HG03378 (cell line): Measurements from ENCODE around the gene SVEP1.
"Not testable (repeated sequence)": the region's sequence is repeated elsewhere in the genome, so short reads cannot be mapped to it uniquely, and the experiment has no call there.

Source experiments
- ATAC-seq: cut with Tn5 transposase; IDR thresholded peaks from one replicate; pipeline ENCODE4 v1.9.1; 2021; ENCODE audit warnings: mild to moderate bottlenecking, moderate library complexity; ENCODE audit not compliant: unreplicated experiment

Gene SVEP1

GRCh38 chr9:110451726-110452125 is 127.8 kb downstream of the SVEP1 start:
- no peak for ATAC-seq

DNA sequence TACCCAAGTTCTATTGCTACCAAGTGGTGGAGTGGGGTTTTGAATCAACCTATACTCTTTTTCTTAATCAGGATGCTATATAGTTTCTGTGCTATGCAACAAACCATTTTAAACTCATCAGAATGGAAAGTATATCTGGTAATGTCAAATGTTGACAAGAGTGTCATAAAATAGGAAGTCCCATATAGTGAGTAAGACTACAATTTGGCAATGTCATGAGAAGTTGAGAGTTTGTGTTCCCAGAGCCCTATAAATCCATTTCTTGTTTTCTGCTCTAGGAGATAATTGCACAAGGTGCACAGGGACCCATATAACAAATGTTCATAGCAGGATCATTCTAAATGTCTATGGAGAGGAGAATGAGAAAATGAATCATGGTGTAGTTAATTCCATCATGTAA is 132.1 kb downstream of the SVEP1 start:
- ATAC-seq: no peak

DNA sequence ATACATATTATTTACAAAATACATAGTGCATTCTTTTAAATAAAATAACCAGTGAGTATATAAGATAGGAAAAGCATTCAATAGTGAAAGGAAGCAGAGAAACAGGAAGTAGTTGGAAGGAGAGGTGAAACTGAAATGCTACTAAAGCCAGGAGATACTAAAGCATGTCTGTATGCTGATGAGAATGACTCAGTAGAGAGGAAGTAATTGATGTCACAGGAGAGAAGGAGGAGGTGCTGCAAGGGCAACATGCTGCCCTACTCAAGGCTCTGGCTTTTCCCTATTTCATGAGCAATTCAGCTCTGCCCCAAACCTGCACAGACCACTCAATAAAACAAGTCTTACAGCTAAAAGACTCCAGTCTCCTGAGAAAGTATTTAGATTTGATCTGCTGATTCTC is 133.4 kb downstream of the SVEP1 start:
- no peak for ATAC-seq

DNA sequence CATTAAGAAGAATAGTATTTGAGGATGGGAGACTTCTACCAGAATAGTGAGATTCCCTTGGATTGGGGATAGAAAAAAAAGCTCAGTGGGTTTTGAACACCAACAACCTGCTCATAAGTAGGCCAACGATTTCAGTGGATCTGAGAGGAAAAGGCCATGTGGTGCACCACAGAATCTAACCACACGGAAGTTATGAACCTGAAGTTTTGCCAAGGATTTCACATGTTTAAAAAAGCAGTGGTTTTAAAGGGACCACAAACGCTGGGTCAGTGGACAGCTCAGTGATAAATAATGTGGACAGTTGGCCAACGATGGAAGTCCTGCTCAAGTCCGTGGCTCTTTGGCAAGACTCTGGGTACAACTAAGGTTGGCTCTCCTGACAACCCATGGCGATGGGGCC is 134.6 kb downstream of the SVEP1 start:
- no peak for ATAC-seq

DNA sequence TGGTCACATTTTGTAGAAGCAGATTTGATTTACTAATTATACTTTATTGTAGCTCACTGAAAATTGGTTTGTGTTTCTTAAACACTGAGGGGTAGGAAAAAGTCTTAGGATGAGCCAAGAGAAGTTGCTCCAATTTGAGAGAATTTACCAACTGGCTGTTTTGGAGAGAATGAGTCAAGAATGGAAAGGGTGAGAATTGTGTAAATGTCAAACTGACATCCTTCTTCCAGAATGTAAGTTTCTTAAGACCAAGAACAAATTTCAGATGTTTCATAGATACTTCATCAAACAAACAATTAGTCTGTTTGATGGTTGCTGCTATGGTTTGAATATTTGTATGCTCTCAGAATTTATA is 135.7 kb downstream of the SVEP1 start:
- no peak for ATAC-seq

- no peak for ATAC-seq
Measured at GRCh38 chr9:110443146-110443865, 136.2 kb downstream of the SVEP1 start.

DNA sequence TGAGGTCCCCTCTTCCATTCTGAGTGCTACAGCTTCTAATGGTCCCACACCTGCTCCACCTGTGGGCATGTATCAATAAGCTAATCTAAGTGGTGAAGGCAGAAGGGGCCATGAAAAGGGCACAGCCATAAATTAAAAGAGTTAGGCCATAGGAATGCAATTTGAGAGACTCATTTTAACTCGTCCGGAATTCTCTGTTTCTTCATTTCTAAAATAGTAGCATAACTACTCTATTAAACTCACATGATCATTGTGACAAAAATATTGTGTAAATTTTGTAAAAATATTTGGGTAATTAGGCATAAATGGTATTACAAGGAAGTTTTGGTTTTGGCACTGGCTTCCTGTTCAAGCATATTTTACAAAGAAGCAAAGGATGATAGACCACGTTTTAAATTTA is 138.7 kb downstream of the SVEP1 start:
- no peak for ATAC-seq

DNA sequence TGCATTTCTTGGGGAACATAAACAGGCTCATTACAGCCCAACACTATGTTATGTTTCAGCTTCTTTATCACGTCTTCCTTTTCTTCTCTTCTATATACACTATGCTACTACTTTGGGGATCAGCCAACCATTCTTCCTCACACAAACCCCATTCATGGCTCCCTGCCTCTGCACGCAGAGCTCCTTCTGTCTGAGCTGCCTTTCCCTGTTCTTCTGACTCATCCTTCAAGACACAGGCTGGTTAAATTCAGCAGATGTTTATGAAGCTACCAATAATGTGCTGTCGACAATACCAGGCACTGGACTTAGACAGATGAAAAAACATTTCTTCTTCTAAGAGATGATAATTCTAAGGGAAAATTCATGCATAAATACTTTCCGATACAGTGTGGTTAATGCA is 139.4 kb downstream of the SVEP1 start:
- no peak for ATAC-seq

DNA sequence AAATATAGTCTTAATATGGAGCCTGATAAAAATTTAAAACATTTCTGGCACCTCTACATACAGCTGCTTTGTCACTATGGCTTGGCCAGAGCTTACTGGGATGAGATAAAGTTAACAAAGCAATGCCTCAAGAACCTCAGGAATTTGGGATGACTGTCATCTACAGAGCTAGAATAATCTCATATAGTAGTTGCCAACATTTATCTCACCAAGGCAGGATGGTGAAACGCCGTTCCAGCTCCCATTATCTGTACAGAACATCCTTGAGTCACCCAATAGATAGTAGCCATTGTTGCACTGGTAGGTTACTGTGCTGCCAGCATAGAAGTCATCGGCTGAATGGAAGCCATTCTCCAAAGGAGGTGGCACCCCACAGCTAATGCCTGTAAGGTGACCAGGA is 147.3 kb downstream of the SVEP1 start:
- ATAC-seq: no peak

GRCh38 chr9:110429453-110429852 is 150.1 kb downstream of the SVEP1 start:
- ATAC-seq: no peak

- ATAC-seq: no peak
Measured at GRCh38 chr9:110427497-110428104, 151.9 kb downstream of the SVEP1 start.

DNA sequence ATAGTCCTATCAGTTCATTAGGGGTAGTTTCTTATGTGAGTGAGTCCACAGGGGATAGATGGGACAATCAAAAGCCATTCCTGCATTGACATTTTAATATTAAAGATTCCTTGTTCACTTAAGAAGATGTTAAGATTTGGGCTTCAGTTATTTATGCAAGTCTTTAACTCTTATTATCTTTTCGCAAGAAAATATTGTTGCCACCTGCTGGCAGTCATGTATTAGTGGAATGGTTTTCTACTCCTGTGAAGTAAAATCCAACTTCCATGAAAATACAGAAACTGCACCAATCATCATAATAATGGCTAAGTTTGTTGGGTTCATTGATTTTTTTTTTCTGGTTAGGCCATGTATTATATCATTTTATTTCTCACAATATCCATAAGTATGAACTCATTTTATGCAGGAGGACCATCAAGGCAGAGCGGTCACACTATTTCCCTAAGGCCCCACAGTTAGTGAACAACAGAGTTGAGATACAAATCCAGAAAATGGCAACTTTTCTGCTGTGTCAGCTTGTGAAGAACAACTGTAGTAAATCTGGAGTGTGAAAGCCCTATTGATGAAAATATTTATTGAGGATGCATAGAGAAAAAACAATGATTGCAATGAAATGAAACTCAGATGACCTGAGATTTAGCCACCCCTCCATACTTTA is 153.4 kb downstream of the SVEP1 start:
- no peak for ATAC-seq

DNA sequence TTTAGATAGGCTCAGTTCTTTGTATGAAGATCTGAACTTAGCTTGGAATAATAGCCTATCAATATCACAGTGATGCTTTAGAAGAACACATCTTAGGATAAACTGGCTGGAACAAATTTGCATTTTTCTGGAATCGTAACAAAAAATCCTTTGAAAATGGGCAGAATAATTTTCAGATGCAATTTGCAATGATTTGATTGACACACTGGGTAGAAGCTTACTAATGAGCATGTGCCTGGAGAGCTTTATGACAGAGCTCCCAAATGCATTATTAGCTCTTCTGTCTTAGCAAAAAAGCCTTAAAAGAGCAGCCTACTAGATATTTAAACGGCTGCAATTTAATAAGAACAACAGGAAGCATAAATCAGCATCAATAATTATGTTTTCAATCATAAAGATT is 165.1 kb downstream of the SVEP1 start:
- no peak for ATAC-seq

- no peak for ATAC-seq
Measured at GRCh38 chr9:110410961-110411360, 168.6 kb downstream of the SVEP1 start.

DNA sequence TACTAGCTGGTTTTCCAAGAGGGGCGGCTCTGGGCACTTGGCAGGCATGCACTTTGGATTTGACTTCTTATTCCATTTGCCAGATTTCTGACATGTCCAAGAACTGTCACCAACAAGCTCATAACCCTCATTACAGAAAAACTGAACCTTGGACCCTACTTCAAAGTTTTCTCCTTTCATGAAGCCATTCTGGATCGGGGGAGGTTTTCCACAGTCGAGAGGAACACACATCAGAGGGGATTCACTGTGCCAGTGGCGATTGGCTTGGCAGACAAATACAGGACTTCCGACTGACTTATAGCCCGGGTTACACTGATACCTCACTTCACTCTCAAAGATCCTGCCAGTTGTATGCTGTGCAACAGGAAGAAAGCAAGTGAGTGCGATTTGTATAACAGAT is 170.9 kb downstream of the SVEP1 start:
- ATAC-seq: no peak

DNA sequence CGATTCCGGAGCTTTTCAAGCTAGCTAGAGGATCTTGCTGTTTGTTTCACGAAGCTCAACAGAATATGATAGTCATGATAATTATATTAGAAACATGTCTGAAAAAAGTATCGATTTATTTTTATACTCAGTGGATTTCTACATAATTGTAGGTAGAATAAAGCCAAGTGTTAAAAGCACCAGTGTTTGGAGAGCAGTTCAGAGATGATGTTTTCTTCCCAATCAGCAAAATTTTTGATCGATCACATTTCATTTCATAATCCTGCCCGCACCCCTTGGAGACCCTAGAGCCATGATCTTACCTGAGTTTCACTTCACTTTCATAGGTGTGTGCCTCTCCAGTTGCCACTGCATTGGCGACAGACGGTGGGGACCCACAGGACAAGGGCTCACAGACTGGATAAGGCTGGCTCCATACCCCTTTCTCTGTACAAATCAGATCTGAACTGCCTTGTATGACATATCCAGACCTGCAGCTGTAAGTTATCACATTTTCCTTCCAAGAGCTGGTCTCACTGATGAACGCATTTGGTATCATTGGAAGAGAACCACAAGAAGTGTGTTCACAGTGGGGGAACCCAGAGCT is 173.6 kb downstream of the SVEP1 start:
- no peak for ATAC-seq

- ATAC-seq: no peak
Measured at GRCh38 chr9:110404473-110404872, 175.1 kb downstream of the SVEP1 start.

DNA sequence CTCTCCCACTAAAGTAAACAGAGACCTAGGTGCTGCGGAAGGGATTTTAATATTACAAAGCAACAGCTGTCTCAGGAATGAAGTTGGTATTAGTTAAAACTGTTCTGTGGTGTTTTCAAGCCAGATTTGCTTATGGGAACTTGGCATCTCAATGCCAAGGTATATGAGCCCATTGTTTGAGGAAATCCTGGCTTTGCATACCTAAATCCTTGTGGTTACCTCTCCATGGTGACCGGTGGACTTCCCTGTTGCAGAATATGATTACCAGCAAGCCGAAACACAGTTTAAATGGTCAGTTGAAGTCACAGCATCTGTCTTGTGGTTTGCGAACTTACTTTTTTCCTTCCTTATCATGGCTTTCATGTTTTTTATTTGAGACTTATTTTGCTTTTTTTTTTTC is 179.6 kb downstream of the SVEP1 start:
- no peak for ATAC-seq

DNA sequence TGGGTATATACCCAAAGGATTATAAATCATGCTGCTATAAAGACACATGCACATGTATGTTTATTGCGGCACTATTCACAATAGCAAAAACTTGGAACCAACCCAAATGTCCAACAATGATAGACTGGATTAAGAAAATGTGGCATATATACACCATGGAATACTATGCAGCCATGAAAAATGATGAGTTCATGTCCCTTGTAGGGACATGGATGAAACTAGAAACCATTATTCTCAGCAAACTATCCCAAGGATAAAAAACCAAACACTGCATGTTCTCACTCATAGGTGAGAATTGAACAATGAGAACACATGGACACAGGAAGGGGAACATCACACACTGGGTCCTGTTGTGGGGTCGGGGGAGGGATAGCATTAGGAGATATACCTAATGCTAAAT is 180.5 kb downstream of the SVEP1 start:
- ATAC-seq: not testable (repeated sequence)

DNA sequence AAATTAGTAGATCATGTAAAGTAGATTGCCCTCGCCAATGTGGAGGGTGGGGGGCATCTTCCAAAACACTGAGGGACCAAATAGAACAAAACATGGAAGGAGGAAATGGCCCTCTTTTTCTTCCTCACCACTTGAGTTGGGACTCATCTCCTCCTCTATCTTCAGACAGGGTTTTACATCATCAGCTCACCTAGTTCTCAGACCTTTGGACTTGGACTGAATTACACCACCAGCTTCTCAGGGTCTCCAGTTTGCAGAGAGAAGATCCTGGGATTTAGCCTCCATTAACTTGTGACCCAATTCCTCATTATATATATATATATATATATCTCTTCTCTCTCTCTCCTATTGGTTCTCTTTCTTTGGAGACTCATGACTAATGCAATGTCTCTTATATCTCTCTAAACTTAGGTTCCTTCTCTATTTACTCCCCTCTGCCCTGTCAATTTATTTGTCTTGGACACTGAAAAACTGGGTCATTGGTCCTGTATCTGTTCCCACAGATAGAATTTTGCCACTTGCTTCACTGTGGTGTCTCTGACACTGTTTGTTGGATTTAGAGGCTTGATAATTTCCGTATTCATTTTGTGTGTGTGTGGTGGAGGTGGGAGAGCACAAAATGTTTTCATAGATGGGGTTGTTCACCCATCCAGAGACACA is 187.6 kb downstream of the SVEP1 start:
- ATAC-seq: no peak

DNA sequence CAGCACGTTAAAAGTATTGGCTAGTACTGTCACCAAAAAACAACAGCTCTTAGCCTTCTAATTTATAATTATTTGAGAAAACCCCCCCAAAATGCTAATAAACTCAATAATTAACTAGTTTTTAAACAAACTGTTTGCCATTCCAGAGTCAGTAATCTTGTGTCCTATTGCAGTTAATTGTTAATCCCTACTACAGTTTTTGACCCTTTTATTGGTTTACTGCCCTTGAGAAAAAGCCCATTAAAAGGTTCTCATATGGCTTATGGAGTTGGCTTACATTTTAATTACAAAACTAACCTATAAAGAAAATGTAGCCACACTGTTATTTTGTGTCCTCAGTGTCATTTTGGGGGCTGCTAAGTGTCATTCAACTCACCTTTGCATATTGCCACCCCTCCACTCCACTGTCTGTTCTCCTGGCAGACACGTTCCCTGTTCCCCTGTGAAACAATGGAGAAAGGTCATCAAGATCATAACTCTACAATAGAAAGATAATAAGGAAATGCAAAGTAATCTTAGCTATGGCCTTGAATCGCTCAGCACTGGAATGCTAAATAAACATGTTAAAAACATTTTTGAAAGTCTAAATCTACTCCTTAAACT is 190.3 kb downstream of the SVEP1 start:
- ATAC-seq: no peak
